Measurements from ENCODE around the gene VWA5B2.
A peak's percentile ranks its signal among the peaks of the same experiment; 100 is the strongest.

The VWA5B2 gene

GRCh38 chr3:184193991-184194539 is 35.3 kb upstream of the VWA5B2 start:
- TF ChIP-seq TAF1 (IDR thresholded peaks at IDR 0.05; ENCODE audit: borderline replicate concordance, low read depth, low read length) (no peak), POLR2A (IDR thresholded peaks at IDR 0.05; ENCODE audit: low read depth, low read length) (no peak), POLR2AphosphoS5 (IDR thresholded peaks at IDR 0.05; ENCODE audit: low read depth, low read length) (no peak)
- DNase-seq (ENCODE audit: insufficient read length) (no peak), FAIRE-seq (no peak)

- TF ChIP-seq POLR2AphosphoS5 (IDR thresholded peaks at IDR 0.05; ENCODE audit: low read depth, low read length) (no peak), TAF1 (IDR thresholded peaks at IDR 0.05; ENCODE audit: borderline replicate concordance, low read depth, low read length) (no peak), POLR2A (IDR thresholded peaks at IDR 0.05; ENCODE audit: low read depth, low read length) (no peak)
- FAIRE-seq (no peak), DNase-seq (ENCODE audit: insufficient read length) (no peak)
These were observed 32.8 kb upstream of the VWA5B2 start for GRCh38 chr3:184196536-184196935.

DNA sequence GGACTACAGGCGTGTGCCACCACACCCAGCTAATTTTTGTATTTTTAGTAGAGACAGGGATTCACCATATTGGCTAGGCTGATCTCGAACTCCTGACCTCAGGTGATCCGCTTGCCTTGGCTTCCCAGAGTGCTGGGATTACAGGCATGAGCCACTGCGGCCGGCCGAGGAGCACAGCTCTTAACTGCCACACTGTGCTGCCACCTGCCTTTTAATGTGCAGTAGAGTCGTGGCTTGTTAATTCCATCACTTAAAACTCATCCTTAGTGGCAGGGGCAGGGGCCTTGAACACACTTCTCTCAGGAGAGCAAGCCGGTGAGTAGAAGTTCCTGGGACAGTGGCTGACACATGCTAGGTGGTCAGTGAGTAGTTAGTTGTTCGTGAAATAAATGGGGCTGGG is 30.9 kb upstream of the VWA5B2 start:
- FAIRE-seq (no peak), DNase-seq (ENCODE audit: insufficient read length) (no peak)
- TF ChIP-seq POLR2A (IDR thresholded peaks at IDR 0.05; ENCODE audit: low read depth, low read length) (no peak), POLR2AphosphoS5 (IDR thresholded peaks at IDR 0.05; ENCODE audit: low read depth, low read length) (no peak), TAF1 (IDR thresholded peaks at IDR 0.05; ENCODE audit: borderline replicate concordance, low read depth, low read length) (no peak)

- FAIRE-seq (no peak), DNase-seq (ENCODE audit: insufficient read length) (no peak)
- no peak for TF ChIP-seq TAF1 (IDR thresholded peaks at IDR 0.05; ENCODE audit: borderline replicate concordance, low read depth, low read length)
These were observed 28.6 kb upstream of the VWA5B2 start for GRCh38 chr3:184200825-184201224.

GRCh38 chr3:184203526-184203925 is 25.9 kb upstream of the VWA5B2 start:
- DNase-seq (ENCODE audit: insufficient read length) (no peak), FAIRE-seq (no peak)
- no peak for TF ChIP-seq TAF1 (IDR thresholded peaks at IDR 0.05; ENCODE audit: borderline replicate concordance, low read depth, low read length)
- no peak for TF ChIP-seq POLR2A (IDR thresholded peaks at IDR 0.05; ENCODE audit: low read depth, low read length)
- TF ChIP-seq POLR2AphosphoS5 (IDR thresholded peaks at IDR 0.05; ENCODE audit: low read depth, low read length), result no peak

DNA sequence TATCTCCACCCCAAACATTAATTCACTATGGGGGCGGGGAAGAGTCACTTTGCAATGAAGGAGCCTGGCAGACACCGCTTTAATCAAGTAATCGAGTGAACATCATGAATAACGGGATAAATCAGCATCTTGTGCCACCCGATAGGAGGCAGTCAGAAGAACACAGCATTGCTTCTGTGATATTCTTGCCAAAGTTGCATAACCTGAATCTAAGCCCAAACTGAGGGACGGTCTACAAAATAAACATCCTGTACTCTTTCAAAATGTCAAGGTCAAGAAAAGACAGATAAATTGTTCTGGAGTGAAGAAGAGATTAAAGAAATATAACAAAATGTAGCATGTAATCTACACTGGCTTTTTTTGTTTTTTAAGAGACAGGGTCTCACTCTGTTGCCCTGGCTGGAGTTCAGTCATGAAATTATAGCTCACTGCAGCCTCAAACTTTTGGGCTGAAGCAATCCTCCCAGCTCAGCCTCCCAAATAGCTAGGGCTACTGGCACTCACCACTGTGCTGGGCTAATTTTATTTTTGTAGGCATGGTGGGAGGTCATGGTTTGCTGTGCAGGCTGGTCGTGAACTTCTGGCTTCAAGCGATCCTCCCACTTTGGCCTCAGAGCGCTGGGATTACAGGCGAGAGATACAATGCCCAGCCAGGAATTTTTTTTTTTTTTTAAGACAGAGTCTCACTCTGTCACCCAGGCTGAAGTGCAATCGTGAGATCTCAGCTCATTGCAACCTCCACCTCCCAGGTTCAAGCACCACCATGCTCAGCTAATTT is 20.1 kb upstream of the VWA5B2 start:
- FAIRE-seq (no peak), DNase-seq (ENCODE audit: insufficient read length) (no peak)
- no peak for TF ChIP-seq POLR2AphosphoS5 (IDR thresholded peaks at IDR 0.05; ENCODE audit: low read depth, low read length)
- TF ChIP-seq TAF1 (IDR thresholded peaks at IDR 0.05; ENCODE audit: borderline replicate concordance, low read depth, low read length), result no peak
- no peak for TF ChIP-seq POLR2A (IDR thresholded peaks at IDR 0.05; ENCODE audit: low read depth, low read length)

DNA sequence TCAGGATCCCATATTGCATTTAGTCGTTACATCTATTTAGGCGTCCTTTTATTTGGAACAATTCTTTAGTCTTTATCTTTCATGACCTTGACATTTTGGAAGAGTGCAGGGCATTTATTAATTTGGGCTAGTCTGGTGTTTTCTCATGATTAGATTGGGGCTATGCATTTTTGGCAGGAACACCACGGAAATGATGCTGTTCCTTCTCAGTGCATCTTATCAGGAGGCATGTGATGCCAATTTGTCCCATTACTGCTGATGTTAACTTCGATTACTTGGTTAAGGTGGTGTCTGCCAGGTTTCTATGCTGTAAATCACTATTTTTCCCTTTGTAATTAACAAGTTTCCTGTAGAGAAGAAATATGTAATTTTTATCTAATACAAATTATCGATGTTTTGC is 18.1 kb upstream of the VWA5B2 start:
- no peak for DNase-seq (ENCODE audit: insufficient read length)
- TF ChIP-seq POLR2AphosphoS5 (IDR thresholded peaks at IDR 0.05; ENCODE audit: low read depth, low read length) (no peak), POLR2A (IDR thresholded peaks at IDR 0.05; ENCODE audit: low read depth, low read length) (no peak), TAF1 (IDR thresholded peaks at IDR 0.05; ENCODE audit: borderline replicate concordance, low read depth, low read length) (no peak)
- no peak for FAIRE-seq

- TF ChIP-seq POLR2A (IDR thresholded peaks at IDR 0.05; ENCODE audit: low read depth, low read length), result no peak
- FAIRE-seq, result no peak
- no peak for DNase-seq (ENCODE audit: insufficient read length)
These were observed 17.7 kb upstream of the VWA5B2 start for GRCh38 chr3:184211718-184212117.

DNA sequence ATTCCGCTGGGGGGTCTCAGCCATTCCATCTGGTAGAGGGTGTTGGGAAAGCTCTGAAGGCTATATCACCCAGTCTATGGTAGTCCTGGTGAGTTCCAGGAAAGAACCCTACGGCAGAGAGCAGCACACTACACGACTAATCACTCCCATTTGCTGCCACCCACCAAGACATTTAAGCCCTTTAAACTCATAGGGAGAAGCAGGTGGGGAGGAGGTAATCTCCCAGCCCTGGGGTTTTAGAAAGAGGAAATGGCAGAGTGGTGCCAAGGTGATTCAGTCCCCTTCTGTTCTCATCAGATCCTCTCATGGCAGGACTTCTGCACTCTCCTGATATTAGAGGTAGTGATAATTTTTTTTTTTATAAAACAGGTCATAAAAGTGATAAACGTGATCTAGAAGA is 10.6 kb upstream of the VWA5B2 start:
- no peak for DNase-seq (ENCODE audit: insufficient read length)
- FAIRE-seq, result no peak
- TF ChIP-seq POLR2A (IDR thresholded peaks at IDR 0.05; ENCODE audit: low read depth, low read length), result no peak
- no peak for TF ChIP-seq TAF1 (IDR thresholded peaks at IDR 0.05; ENCODE audit: borderline replicate concordance, low read depth, low read length)
- TF ChIP-seq POLR2AphosphoS5 (IDR thresholded peaks at IDR 0.05; ENCODE audit: low read depth, low read length), result no peak

DNA sequence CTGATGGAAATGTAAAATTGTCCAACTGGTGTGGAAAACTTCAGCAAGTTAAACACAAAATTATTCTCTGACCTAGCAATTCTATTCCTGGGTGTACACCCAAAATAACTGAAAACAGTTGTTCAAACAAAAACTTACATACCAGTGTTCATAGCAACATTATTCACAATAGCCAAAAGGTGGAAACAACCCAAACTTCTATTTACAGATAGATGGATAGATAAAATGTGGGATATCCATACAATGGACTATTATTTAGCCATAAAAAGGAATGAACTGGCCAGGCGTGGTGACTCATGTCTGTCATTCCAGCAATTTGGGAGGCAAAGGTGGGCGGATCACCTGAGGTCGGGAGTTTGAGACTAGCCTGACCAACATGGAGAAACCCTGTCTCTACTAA is 6.9 kb upstream of the VWA5B2 start:
- no peak for FAIRE-seq
- no peak for TF ChIP-seq POLR2A (IDR thresholded peaks at IDR 0.05; ENCODE audit: low read depth, low read length)
- no peak for TF ChIP-seq TAF1 (IDR thresholded peaks at IDR 0.05; ENCODE audit: borderline replicate concordance, low read depth, low read length)
- no peak for TF ChIP-seq POLR2AphosphoS5 (IDR thresholded peaks at IDR 0.05; ENCODE audit: low read depth, low read length)
- no peak for DNase-seq (ENCODE audit: insufficient read length)

GRCh38 chr3:184223946-184224345 is 5.4 kb upstream of the VWA5B2 start:
- TF ChIP-seq POLR2A (IDR thresholded peaks at IDR 0.05; ENCODE audit: low read depth, low read length) (no peak), POLR2AphosphoS5 (IDR thresholded peaks at IDR 0.05; ENCODE audit: low read depth, low read length) (no peak), TAF1 (IDR thresholded peaks at IDR 0.05; ENCODE audit: borderline replicate concordance, low read depth, low read length) (no peak)
- no peak for FAIRE-seq
- DNase-seq (ENCODE audit: insufficient read length), result no peak

DNA sequence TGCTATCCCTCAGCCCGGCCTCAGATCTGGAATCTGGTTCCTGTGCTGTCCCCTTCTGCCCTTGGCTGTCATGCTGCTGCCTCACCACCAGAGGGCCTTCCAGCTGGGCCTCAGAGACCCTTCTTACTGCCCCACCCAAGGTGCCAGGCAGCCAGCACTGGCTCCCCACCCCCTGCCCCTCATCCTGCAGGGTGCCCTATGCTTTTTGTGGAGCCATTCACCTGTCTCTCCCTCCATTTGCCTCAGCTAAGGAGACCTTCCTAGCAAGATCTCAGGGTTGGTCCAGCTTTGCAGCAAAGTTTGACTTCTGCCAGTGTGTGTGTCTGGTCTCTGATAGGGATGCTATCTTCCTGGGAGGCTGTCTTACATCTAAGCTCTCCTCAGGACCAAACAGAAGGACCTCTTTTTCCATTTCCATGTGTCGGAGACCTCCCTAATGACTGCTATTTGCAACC is 1.9 kb upstream of the VWA5B2 start:
- TF ChIP-seq POLR2A (IDR thresholded peaks at IDR 0.05; ENCODE audit: low read depth, low read length) (no peak), TAF1 (IDR thresholded peaks at IDR 0.05; ENCODE audit: borderline replicate concordance, low read depth, low read length) (no peak), POLR2AphosphoS5 (IDR thresholded peaks at IDR 0.05; ENCODE audit: low read depth, low read length) (no peak)
- peak; percentile 68 for FAIRE-seq
- peak; percentile 62 for DNase-seq (ENCODE audit: insufficient read length)

All from GM12892 (cell line).